ENCODE measurements around the gene STX18.
"Not testable (repeated sequence)": the region's sequence is repeated elsewhere in the genome, so short reads cannot be mapped to it uniquely, and the experiment has no call there.

Gene STX18

DNA sequence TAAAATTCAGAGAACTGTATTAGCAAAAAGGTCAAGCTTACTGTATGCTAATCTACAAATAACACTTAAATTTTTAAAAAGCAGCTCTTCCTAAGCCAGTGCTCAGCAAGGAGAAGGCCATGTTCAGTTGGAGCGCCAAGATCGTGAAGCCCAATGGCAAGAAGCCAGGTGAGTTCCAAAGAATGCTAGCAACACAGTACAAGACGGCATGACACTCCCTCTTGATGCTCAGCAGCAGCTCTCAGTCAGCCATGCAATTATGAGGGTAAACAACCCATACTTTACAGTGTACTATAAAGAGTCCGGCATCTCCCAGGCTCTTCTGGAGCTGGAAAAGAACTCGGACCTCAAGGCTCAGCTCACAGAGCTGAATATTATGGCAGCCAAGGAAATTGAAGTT, 34.9 kb downstream of the STX18 start:
- no peak for DNase-seq

DNA sequence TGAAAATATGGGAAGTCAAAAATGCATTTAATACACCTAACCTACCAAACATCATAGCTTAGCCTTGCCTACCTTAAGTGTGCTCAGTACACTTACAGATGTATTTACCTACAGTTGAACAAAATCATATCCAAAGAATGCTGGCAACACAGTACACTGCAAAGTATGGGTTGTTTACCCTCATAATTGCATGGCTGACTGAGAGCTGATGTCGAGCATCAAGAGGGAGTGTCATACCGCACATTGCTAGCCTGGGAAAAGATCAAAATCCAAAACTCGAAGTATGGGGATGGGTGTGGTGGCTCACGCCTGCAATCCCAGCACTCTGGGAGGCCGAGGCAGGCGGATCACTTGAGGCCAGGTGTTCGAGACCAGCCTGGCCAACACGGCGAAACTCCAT, 36.6 kb downstream of the STX18 start:
- DNase-seq: not testable (repeated sequence)

DNA sequence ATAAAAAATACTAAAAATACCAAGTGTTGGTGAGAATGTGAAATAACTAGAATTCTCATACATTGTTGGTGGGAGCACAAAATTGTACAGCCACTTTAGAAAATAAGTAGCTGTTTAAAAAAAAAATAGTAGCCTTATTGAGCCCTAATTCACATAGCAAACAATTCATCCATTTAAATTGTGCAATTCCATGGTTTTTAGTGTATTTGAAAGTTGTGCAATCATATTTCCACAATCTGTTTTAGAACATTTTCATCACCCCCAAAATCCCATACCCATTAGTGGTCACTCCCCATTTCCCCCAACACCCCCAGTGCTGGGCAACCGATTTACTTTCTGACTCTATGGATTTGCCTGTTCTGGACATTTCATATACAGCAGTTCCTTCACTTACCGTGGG, 37.1 kb downstream of the STX18 start:
- DNase-seq: no peak

DNA sequence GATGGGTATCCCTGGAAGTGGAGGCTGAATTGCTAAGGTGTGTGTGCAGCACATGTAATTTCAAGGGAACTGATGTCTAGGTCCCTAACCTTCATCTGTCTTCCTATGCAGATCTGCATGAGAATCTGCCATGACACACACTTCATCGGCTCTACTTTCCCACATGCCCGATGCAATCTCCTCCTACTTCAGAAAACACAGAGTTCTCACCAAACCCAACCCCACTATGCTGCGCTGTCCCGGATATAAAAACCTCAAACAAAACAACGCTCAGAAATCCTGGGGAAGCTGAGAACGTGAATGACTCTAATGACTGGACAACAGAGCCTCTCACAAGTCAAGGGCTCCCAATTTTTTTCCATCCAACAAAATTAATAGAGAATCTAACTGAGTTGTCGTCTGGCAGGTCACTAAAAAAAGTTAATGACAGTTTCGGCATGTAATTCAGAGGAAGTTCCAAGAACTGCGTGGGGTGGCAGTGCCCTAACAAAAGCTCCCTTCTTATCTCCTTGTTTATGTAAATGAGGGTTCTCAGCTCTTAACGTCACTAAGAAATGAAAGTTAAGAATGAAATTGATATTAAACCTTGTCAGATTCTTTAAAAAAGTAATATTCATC, 39.0 kb downstream of the STX18 start:
- DNase-seq: peak; percentile 33

DNA sequence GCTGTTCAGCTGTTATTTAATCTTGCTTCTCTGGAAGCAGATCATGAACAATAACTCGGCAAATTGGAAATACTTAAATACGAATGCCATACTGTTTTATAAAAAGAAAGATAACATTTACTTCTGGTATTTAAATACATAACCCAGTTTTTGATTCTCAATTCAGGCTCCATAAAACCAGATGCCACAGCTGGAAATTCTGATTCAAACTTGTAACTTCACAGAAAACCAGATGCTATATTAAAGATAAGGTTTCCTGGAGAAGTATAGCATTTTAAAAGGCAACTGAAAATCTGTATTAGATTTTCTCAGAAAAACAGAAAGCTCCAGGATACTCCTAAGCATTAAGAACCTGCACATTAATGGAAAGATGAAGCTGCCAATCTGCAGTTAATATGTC, 40.2 kb downstream of the STX18 start:
- DNase-seq: no peak

DNA sequence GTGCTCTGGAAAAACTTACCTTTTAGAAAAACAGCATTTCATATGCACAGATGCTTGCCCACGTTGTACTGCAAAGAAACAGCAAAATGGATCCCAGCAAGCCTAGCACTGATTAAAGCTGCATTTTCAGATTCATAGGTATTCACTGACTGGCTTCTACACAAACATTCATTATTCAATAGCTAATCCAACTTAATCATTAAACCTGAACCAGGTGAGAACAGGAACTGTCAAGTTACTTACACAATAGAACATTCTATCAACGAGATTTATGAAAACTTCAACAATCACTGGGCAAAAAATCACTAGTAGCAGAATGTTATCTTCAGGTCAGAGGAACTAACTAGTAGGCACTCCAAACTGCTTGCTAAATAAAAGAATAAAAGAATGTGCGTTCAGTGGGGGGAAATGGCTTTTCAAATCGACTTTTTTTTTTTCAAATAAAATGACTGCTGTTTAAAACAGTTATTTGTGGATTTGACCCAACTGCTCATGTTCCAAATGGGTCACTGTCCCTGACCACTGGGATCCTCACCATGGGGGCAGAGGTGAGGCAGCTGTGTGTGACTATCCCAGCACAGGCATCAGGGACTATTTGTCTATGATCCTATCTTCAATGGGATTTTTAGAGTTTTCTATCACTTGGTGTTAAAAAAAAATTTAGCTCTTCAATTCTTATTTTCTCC, 42.3 kb downstream of the STX18 start:
- DNase-seq: no peak

DNA sequence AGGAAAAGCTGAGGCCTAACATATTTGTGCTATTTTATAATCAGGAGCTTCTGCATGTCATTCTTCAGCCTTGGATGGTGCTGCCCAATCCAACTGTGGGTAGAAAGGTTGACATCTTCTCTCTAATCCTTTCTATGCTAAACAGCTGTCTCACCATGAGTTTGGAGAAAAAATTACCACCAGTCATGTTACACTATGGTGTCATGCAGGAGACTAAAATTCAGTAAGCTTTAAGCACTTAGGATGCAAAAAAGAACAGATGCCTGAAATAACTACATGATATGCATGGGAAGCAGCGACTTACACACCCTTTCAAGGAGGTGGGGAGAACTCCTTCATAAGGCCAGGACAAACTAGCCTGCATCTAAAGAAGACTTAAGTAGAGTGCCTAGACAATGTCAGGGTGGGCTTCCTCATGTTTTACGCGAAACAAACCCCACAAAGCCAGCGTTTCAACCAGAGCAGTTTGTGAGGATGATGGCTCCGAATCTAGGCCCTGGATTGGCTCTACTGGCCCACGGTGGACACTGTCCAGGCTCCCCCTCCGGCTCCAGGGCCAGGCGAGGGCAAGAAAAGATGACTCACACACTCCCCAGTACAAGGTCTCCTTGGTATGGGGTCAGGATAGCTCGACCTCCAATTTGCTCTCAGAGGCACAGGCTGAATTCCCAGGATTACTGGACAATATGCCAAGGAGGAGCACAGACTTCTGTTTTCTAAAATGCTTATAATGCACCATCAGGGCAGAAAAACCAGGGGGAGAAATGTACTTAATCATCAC, 45.1 kb downstream of the STX18 start:
- DNase-seq: no peak

DNA sequence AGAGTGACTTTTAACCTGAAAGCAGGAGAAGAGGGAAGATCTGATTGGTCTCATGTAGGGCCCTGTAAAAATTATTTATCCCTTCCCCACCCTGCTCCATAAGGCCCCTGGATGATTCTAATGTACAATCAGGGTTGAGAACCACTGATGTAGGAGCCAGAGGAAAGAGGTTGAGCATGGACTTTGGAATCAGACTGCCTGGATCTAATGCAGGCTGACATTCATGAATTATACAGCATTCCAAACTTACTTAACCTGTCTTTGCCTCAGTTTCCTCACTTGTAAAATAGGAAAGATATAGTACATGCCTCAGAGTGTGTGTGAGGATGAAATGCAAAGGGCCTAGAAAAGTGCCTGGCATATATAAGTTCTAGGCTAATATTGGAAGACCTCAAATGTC, 47.0 kb downstream of the STX18 start:
- DNase-seq: no peak

DNA sequence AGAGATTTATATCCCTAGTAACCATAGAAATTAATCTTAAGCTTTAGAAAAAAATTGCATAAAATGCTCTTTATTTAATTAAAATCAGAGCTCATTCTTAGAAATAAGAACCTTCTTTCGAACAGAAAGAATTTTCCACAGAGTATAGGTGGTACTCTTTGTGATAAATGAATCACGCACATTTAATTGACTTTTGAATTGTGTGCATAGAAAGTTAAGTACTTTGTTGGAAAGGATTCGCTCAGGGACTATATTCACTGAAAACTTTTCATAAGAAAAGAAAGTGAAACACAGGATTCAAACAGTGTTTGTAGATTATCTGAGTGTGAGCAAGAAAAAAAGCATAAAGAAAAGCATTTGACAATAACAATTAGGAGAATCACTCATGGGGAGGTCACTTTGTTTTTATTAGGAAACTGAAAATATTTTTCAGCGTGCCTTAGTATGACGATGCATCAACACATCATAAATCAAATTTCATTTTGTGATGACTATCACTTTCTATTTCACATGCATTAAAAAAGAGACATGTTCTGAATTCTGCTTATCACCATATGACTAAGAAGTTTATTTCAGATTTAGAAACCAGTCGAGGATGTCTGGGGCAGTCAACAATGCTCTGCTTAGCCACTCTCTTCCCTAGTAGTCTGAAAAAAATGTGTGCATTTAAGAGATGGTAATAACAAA, 49.5 kb downstream of the STX18 start:
- no peak for DNase-seq

DNA sequence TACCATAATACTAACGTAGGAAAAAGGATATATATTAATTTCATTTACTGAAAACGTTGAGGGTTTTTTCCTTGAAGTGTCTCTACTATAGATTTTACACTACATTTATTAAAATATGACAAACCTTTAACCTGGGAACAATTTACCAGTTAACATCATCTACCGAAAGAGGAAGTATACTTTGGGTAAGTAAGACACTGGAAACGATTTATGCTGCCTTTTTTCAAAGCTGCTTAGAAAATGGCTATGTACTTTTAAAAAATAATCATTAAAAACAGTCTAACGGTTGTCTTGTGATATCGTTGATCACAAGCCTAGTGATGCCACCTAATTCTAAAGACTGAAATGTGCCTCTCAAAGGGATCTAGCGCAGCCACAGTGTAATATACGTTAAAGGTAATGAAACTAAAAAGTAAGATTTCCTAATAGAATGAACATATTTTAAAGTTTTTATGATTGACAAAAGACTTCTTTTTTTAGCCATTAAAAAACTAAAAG, 50.4 kb downstream of the STX18 start:
- DNase-seq: no peak

DNA sequence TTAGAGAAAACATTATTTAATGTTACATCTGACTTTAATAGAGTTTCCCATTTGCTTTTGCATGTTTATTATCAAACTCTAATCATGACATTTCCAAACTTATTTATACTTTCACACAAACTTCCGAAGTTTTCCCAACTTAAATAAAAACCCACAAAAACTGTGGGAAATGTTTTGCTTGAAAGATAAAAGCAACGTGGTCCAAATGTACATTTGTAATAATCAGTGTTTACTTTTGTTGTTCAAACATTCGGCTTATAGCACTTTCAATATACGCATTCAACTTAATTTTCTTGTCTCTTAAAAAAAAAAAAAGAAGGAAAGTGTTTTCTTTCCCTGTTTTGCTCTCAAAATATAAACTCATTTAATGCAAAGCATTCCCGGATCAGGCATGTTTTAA, 51.0 kb downstream of the STX18 start:
- no peak for DNase-seq

DNA sequence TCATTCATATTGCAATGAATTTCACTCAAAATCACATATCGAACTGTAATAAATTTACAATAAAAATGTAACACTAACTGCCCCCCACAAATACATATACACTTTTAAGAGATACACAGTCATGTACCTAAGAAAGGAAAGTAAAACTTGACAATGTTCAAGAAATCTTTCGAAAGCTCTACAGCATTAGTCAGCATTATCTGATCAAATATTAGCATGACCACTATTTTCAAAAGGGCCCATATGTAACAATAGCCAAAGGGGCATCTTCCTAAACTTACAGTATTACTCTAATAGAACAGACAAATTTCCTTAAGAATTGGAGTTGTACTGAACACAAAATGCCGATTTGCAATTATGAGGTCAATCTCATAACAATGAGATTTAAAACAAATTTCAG, 51.8 kb downstream of the STX18 start:
- DNase-seq: no peak

DNA sequence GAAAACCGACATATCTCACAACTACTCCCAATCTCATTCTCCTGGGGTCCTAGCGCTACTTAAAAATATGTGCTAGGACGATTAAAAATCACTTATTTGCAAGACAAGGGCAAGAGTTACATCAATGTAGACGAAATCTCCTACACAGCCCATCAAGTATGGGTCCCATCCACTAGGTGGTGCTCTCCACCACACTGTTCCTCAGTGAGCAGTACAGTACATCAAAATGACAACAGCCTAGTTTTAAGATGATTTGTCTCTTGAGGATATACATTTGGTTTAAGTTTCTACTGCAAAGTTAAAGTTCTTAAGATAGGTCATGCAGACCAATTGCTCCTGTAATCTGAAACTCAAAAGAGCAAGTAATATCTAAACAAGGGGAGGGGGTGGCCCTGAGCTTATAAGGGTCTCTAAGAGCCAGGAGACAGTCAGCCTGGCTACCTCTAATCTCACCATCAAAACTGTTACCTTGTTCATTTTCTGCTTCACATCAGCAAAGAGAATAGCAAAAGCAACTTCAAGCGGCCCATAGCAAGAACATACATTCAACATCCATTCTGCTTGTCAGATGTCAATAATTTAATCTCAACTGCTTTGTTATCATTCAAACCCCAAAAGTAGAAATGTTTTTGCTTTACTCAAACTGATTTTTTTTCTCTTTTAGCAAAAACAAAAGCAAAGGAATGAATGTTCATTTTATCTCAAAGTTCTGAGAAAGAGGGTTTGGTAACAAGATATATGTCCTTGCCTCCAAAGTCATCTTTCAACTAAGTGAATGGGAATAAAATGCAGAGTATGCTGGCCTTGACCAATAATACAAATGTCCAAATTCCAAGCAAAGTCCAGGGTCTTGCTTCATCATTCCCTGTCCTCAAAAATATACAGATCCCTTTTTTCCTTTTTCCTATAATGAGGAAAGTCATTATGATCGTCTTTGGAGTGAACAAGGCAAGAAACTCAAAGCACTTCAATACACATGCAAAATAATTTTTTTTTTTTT, 53.1 kb downstream of the STX18 start:
- peak; percentile 75 for DNase-seq

DNA sequence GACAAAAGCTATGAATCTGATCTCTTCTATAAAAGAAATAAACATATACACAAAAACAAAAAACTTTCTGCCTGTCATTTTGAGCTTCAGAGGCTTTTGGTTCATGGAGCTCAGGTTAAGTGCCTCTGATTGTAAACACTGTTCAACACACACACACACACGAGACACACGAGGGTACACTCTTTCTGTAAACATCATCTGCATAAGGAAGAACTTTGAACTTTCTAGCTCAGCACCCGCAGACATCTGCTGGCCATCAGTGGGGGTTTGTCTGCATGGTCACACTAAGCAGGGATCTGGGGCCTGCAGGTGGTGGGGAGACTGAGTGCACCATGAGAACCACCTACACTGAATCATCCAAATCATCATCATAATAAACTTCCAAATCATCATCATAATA, 54.9 kb downstream of the STX18 start:
- DNase-seq: no peak

DNA sequence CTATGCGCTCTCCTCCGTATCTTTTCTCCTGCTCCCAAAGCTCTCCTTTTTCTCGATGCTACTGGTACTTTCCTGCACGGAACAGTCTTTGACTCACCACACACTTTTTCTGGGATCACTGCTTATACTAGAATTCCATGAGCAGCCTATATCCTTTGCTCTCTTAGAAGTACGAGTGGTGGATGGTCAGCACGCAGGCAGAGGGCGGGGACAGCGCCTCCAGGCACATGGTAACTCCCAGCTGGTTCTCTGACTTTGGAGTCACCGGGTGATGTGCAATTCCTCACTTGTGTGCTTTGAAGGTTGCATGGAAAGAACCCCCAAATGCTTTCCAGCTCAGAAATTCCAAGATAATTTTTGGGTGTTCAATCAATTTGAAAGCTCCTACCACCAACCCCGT, 56.0 kb downstream of the STX18 start:
- DNase-seq: no peak

DNA sequence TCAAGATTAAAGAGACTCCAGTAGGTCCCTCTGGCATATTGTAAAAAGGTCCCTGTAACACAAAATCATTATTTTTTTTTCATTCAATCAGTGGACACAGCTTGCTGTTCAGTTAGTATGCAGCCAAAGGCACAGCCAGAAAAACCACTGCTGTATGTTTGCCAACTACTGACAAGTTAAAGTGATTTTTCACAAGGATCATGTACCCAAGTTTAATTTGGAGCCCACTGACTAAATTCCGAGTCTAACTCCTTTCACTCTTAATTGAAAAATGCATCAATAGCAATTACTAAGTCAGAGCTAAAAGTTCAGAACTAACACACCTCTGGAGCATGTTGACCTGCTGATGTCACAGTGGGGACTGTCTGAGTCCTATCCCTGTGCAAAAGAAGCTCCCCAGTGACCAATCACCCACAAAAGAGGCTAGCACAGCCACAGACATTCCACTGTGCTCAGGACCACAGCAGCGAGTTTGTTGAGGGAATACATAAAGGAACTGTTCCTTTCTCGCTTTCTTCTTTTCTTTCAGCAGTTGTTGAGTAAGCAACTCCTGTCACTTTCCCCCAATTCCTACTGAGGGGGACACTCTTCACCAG, 60.4 kb downstream of the STX18 start:
- DNase-seq: no peak

DNA sequence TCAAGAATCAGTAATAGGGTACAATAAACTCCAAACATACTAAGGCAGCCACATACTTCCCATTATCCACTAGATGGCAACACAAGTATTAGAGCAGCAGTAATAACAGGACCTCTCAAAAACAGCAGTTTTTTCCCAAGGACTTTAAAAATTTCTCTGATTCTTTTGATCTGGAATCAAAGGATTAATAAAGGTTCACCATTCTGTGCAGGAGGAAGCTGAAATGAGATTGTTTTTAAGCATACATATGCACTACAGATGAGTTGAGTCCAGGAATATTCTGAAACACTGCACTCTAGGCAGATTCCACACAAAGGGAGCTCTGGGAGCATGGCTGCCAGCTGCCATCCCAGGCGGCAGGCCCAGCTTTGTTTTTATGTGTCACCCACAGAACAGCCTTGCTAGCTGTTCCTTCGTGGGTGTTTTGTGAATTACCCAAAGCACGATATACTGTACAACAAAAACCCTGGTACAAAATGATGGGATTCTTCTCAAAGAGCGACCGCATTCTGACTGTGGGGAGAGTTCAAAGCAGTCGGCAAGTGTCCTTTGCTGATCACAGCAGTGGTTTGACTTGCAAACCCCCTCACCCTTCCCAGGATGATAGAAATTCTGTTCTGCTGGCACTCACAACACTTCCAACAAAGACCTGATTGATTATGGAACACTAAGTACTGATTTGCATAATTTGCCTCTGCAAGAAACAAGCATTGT, 61.0 kb downstream of the STX18 start:
- DNase-seq: no peak

DNA sequence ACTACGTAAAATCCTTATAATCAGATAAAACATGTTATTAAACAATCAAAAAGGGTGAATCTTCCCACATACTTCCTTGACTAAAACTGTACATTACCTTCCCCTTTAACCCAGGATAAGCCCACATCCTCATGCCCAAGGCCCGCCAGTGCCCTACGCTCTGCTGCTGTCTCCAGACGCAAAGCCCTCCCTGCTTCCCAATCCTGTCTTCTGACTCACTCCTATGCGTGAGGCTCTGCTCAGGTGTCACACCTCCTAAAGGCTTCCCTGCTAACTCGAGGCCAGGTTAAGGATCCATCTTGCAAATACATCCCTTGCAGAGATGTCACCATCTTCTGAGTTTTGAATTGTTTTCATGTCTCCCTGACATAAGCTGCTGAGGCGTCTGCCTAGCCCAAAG, 61.6 kb downstream of the STX18 start:
- DNase-seq: no peak

DNA sequence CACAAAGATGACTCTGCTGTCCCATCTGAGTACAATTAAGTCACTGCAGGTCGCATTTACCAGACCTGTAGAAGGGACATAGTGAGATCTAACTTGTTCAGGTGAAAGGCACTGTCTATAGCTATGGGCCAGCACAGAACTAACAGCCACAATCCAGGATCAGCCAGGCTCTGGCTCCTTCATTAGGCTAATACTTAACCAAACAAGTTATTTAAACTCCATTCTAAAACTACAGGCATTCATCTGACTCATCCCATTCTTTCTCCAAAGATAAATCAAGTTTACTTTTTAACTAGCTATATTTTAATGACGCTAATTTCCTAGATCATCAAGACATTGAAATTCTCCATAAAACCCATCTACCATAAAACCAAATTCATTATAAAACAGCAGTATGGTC, 62.5 kb downstream of the STX18 start:
- no peak for DNase-seq

DNA sequence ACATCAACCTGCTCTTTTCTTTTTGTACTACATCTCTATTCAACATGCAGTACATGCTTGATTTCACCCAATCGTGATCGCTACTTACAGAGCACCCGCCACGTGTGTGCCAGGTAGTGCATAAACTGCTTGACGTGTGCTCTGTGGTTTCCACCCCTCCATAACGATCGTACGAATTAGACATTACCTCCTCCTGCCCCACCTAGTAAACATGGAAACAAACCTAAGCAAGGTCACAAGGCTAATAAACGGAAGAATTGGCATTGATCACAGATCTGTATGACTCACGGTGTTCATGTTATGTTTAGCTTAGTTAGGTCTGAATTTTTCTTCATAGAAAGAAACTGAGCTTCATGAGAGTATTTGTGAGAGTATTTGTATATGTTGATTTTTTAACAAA, 64.1 kb downstream of the STX18 start:
- no peak for DNase-seq

DNA sequence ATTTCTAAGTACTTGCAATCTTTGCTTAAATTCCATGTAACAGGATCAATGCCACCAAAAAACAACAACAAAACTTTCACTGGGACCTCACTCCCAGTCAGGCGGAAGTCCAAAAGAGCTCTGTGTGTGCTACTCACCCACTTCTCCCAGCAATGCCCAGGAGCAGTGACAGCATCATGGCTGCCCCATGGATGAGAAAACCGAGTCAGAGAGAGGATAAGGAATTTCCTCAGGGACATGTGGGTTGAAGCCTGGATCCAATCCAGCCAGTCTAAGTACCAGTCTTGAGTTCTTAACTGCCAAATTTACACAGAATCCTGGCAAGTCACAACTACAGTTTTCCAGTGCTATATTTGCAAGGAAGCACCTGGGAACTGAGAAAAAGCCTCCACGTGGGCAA, 64.5 kb downstream of the STX18 start:
- no peak for DNase-seq
